Urinary bladder (tissue), 4 donors: ENCODE data around the gene RPGRIP1. TPM values are rescaled to one million over a fixed set of nuclear protein-coding genes. Genes with fewer than 3 reads are reported as not detected.

ENCODE experiments used
- DNase-seq: peaks from one replicate; pipeline ENCODE4 v3.0.0-alpha.2; 2015; ENCODE audit errors: extremely low spot score
- H3K27ac ChIP-seq: one replicate; pipeline ENCODE4 v1.5.1; 2013; ENCODE audit warnings: low read depth, mild to moderate bottlenecking, moderate library complexity
- H3K36me3 ChIP-seq: one replicate; pipeline ENCODE4 v1.6.1; 2013; ENCODE audit warnings: mild to moderate bottlenecking, moderate library complexity; ENCODE audit not compliant: insufficient read depth
- H3K4me1 ChIP-seq: one replicate; pipeline ENCODE4 v1.6.1; 2013; ENCODE audit warnings: mild to moderate bottlenecking, moderate library complexity; ENCODE audit not compliant: insufficient read depth
- H3K4me3 ChIP-seq: one replicate; pipeline ENCODE4 v1.5.1; 2013; ENCODE audit warnings: low read depth, low read length
- WGBS: extraction: QIAGEN DNeasy Blood & Tissue Kit; methylation state at CpG from one replicate; pipeline ENCODE4 v1.1.7; 2013; 5-methylcytosine and 5-hydroxymethylcytosine counted together
- polyA plus RNA-seq: library from polyadenylated mRNA; stranded (reverse); fragments of 200-250 nt; gene quantifications from one replicate; pipeline ENCODE4 v1.2.3, GENCODE V29; 2013
- total RNA-seq: library from RNA; depleted of rRNA; stranded (reverse); fragments of >200 nt; gene quantifications from one replicate; pipeline ENCODE4 v1.2.3, GENCODE V29; 2014
- donor health status: healthy with polysubstance abuse.
- donor health status: healthy.

The RPGRIP1 gene
- total RNA-seq: 0.48 TPM
- polyA plus RNA-seq: 0.15 TPM

- 47% methylated on average over 2 of the region's 2 CpGs for WGBS
- Histone ChIP-seq H3K36me3 (no peaks in the 10 kb centered on the region), H3K4me1 (no peaks in the 10 kb centered on the region)
Measured at GRCh38 chr14:21279783-21280182, at the start of gene RPGRIP1. Gene RPGRIP1 (plus strand): TSS chr14:21280083. CDS start chr14:21287977, 7,894 bp downstream.

GRCh38 chr14:21231020-21231652 lies 48.7 kb upstream of the RPGRIP1 start:
- no peak for DNase-seq
- Histone ChIP-seq H3K27ac (no peak overlapping the region), H3K36me3 (peaks cover 4% of the 10 kb centered on the region), H3K4me1 (no peaks in the 10 kb centered on the region), H3K4me3 (no peak overlapping the region)
- 84% methylated on average over 14 of the region's 14 CpGs for WGBS

More at GRCh38 chr14:21279783-21280182, at the start of gene RPGRIP1:
- no peak for DNase-seq
- Histone ChIP-seq H3K27ac (no peak within 1 kb of the TSS), H3K4me3 (no peak within 1 kb of the TSS)

GRCh38 chr14:21233457-21234076 lies 46.3 kb upstream of the RPGRIP1 start:
- WGBS: 64% methylated on average over 8 of the region's 8 CpGs
- H3K4me1 ChIP-seq: no peaks in the 10 kb centered on the region
- DNase-seq: no peak
- peaks cover 4% of the 10 kb centered on the region for H3K36me3 ChIP-seq
- H3K4me3 ChIP-seq: no peak overlapping the region
- no peak overlapping the region for H3K27ac ChIP-seq

GRCh38 chr14:21234112-21234511 lies 45.8 kb upstream of the RPGRIP1 start:
- Histone ChIP-seq H3K4me1 (no peaks in the 10 kb centered on the region), H3K4me3 (no peak overlapping the region), H3K36me3 (peaks cover 4% of the 10 kb centered on the region), H3K27ac (no peak overlapping the region)
- DNase-seq: no peak
- WGBS: 86% methylated on average over 5 of the region's 5 CpGs

GRCh38 chr14:21236948-21237797 lies 42.7 kb upstream of the RPGRIP1 start:
- Histone ChIP-seq H3K36me3 (peaks cover 1% of the 10 kb centered on the region), H3K27ac (no peak overlapping the region), H3K4me3 (no peak overlapping the region), H3K4me1 (no peaks in the 10 kb centered on the region)
- WGBS: 79% methylated on average over 6 of the region's 6 CpGs
- DNase-seq: no peak

GRCh38 chr14:21238823-21239518 lies 40.9 kb upstream of the RPGRIP1 start:
- DNase-seq: no peak
- Histone ChIP-seq H3K4me3 (no peak overlapping the region), H3K36me3 (peaks cover 7% of the 10 kb centered on the region), H3K4me1 (no peaks in the 10 kb centered on the region), H3K27ac (no peak overlapping the region)
- WGBS: 97% methylated on average over 11 of the region's 11 CpGs

- WGBS: 71% methylated on average over 2 of the region's 2 CpGs
- H3K4me1 ChIP-seq: no peaks in the 10 kb centered on the region
- H3K4me3 ChIP-seq: no peak overlapping the region
- DNase-seq: no peak
- H3K36me3 ChIP-seq: peaks cover 11% of the 10 kb centered on the region
- peak overlapping the region; percentile 38 for H3K27ac ChIP-seq
Measured at GRCh38 chr14:21240417-21240816, 39.5 kb upstream of the RPGRIP1 start.

GRCh38 chr14:21241218-21241819 lies 38.6 kb upstream of the RPGRIP1 start:
- Histone ChIP-seq H3K4me3 (no peak overlapping the region), H3K36me3 (peaks cover 13% of the 10 kb centered on the region), H3K4me1 (no peaks in the 10 kb centered on the region), H3K27ac (no peak overlapping the region)
- DNase-seq: no peak
- 77% methylated on average over 1 of the region's 1 CpG for WGBS

GRCh38 chr14:21244544-21244943 lies 35.3 kb upstream of the RPGRIP1 start:
- WGBS: 90% methylated on average over 7 of the region's 7 CpGs
- DNase-seq: no peak
- Histone ChIP-seq H3K27ac (no peak overlapping the region), H3K4me3 (no peak overlapping the region), H3K36me3 (peaks cover 12% of the 10 kb centered on the region), H3K4me1 (no peaks in the 10 kb centered on the region)

- no peak for DNase-seq
- no peak overlapping the region for H3K4me3 ChIP-seq
- H3K4me1 ChIP-seq: no peaks in the 10 kb centered on the region
- WGBS: 93% methylated on average over 7 of the region's 7 CpGs
- peaks cover 14% of the 10 kb centered on the region for H3K36me3 ChIP-seq
- no peak overlapping the region for H3K27ac ChIP-seq
Measured at GRCh38 chr14:21245813-21246212, 34.1 kb upstream of the RPGRIP1 start.

GRCh38 chr14:21248338-21248737 lies 31.5 kb upstream of the RPGRIP1 start:
- Histone ChIP-seq H3K4me3 (no peak overlapping the region), H3K36me3 (peaks cover 8% of the 10 kb centered on the region), H3K4me1 (no peaks in the 10 kb centered on the region), H3K27ac (no peak overlapping the region)
- no peak for DNase-seq
- 99% methylated on average over 1 of the region's 1 CpG for WGBS

- Histone ChIP-seq H3K36me3 (peaks cover 8% of the 10 kb centered on the region), H3K4me1 (no peaks in the 10 kb centered on the region)
Measured at GRCh38 chr14:21248739-21249411, 31.0 kb upstream of the RPGRIP1 start.

GRCh38 chr14:21251215-21251614 lies 28.7 kb upstream of the RPGRIP1 start:
- Histone ChIP-seq H3K27ac (no peak overlapping the region), H3K36me3 (peaks cover 6% of the 10 kb centered on the region)
- WGBS: 98% methylated on average over 5 of the region's 5 CpGs

More at GRCh38 chr14:21248739-21249411, 31.0 kb upstream of the RPGRIP1 start:
- no peak for DNase-seq
- WGBS: 95% methylated on average over 8 of the region's 8 CpGs
- Histone ChIP-seq H3K4me3 (no peak overlapping the region), H3K27ac (no peak overlapping the region)

More at GRCh38 chr14:21251215-21251614, 28.7 kb upstream of the RPGRIP1 start:
- no peak for DNase-seq
- Histone ChIP-seq H3K4me3 (no peak overlapping the region), H3K4me1 (no peaks in the 10 kb centered on the region)
